A673 (cell line): ENCODE data around the gene RAB3C. TPM values are rescaled to one million over a fixed set of nuclear protein-coding genes. Genes with fewer than 3 reads are reported as not detected.

Experiments
- BruUV-seq: library from RNA; stranded (reverse); fragments of 400-500 nt; replicated peaks from 2 replicates; lab custom pipeline; 2021; lab: Mats Ljungman, UMichigan
- CTCF ChIA-PET: fragments of 300-600 bp; sonication (Branson Sonifier 250); formaldehyde crosslinking; loops from one replicate; lab custom pipeline; 2022; ENCODE audit warnings: antibody characterized with exemption; lab: Charles Lee
- POLR2A ChIA-PET: fragments of 300-600 bp; sonication (Branson Sonifier 250); formaldehyde crosslinking; loops from one replicate; lab custom pipeline; 2022; ENCODE audit warnings: antibody characterized with exemption; ENCODE audit not compliant: low non-redundant PET; lab: Charles Lee
- DNase-seq: peaks from one replicate; pipeline ENCODE4 v3.0.0-alpha.2; 2015; ENCODE audit warnings: low spot score
- H3K27ac ChIP-seq: fragments of 200-600 bp; sonication (generic); 2 replicates; pipeline ENCODE4 v1.5.1; 2016; ENCODE audit warnings: mixed run types, low read depth, mild to moderate bottlenecking, mixed read lengths, antibody characterized with exemption, low read length; ENCODE audit not compliant: poor library complexity, severe bottlenecking
- H3K27me3 ChIP-seq: fragments of 200-600 bp; sonication (generic); replicated peaks from 2 replicates; pipeline ENCODE4 v1.6.1; 2017; ENCODE audit warnings: mixed run types, low read depth, mild to moderate bottlenecking, mixed read lengths, antibody characterized with exemption, low read length; ENCODE audit not compliant: insufficient read depth, poor library complexity
- H3K36me3 ChIP-seq: fragments of 200-600 bp; sonication (generic); 2 replicates; pipeline ENCODE4 v1.6.1; 2016; ENCODE audit warnings: mixed run types, mild to moderate bottlenecking, mixed read lengths, antibody characterized with exemption, low read length; ENCODE audit not compliant: insufficient read depth, poor library complexity, severe bottlenecking
- H3K4me1 ChIP-seq: fragments of 200-600 bp; sonication (generic); 2 replicates; pipeline ENCODE4 v1.6.1; 2017; ENCODE audit warnings: mixed run types, mild to moderate bottlenecking, mixed read lengths, antibody characterized with exemption, low read length; ENCODE audit not compliant: insufficient read depth, poor library complexity, severe bottlenecking
- H3K4me3 ChIP-seq: fragments of 200-600 bp; sonication (generic); 2 replicates; pipeline ENCODE4 v1.5.1; 2016; ENCODE audit warnings: low read depth, mixed run types, mild to moderate bottlenecking, mixed read lengths, low read length; ENCODE audit not compliant: poor library complexity, severe bottlenecking
- H3K9me3 ChIP-seq: fragments of 200-600 bp; sonication (generic); 2 replicates; pipeline ENCODE4 v1.6.1; 2016; ENCODE audit warnings: mixed run types, low read depth, mild to moderate bottlenecking, mixed read lengths, antibody characterized with exemption, low read length; ENCODE audit not compliant: poor library complexity, severe bottlenecking
- CTCF ChIP-seq: fragments of 300-800, 200-600 bp; sonication (generic); conservative IDR thresholded peaks from 2 replicates; pipeline ENCODE4 v1.5.1; 2017; ENCODE audit warnings: low read depth, mild to moderate bottlenecking, antibody characterized with exemption, low read length, moderate library complexity, mixed read lengths
- EZH2 ChIP-seq: fragments of 200-600 bp; sonication (generic); IDR thresholded peaks from 2 replicates; pipeline ENCODE4 v1.6.1; 2017; ENCODE audit warnings: borderline replicate concordance, low read depth, mild to moderate bottlenecking, mixed read lengths, antibody characterized with exemption, low read length; ENCODE audit not compliant: poor library complexity, severe bottlenecking
- intact Hi-C: fragments of 100-400 bp; cut with micrococcal nuclease; formaldehyde crosslinking; loops from one replicate; pipeline ENCODE4 v1.10.0; 2022; ENCODE audit not compliant: unreplicated experiment
- total RNA-seq: library from RNA; stranded (reverse); gene quantifications from 2 replicates; pipeline ENCODE4 v1.2.3, GENCODE V29; 2021

The RAB3C gene
- total RNA-seq, 1 experiment from 2014 or later, result 0.64 TPM

GRCh38 chr5:58631895-58632294, 49.0 kb downstream of the RAB3C start:
- BruUV-seq, result no TSS peak
- Histone ChIP-seq H3K36me3 (no peaks in the 10 kb centered on the region), H3K27ac (no peak overlapping the region), H3K9me3 (no peaks in the 10 kb centered on the region), H3K4me3 (no peak overlapping the region), H3K27me3 (no peaks in the 10 kb centered on the region), H3K4me1 (no peaks in the 10 kb centered on the region)
- intact Hi-C loops, result no loop called here
- DNase-seq, result no peak
- TF ChIP-seq EZH2, result no peak
- TF ChIP-seq CTCF, result no peak
- ChIA-PET POLR2A (no interaction called here), CTCF (no interaction called here)

- H3K4me3 ChIP-seq, result no peak overlapping the region
- H3K9me3 ChIP-seq, result no peaks in the 10 kb centered on the region
- H3K27me3 ChIP-seq, result no peaks in the 10 kb centered on the region
- H3K4me1 ChIP-seq, result no peaks in the 10 kb centered on the region
- H3K36me3 ChIP-seq, result no peaks in the 10 kb centered on the region
- no peak for DNase-seq
- no peak overlapping the region for H3K27ac ChIP-seq
- ChIA-PET CTCF (no interaction called here), POLR2A (interaction anchor here (0.6 kb wide), 1 partner anchor 73 kb away, joined by 3 read pairs; no protein-coding TSS in a partner anchor)
- intact Hi-C loops, result no loop called here
- no TSS peak for BruUV-seq
- no peak for TF ChIP-seq EZH2
- TF ChIP-seq CTCF, result no peak
Observed at GRCh38 chr5:58635416-58635815, 52.5 kb downstream of the RAB3C start.

- intact Hi-C loops, result no loop called here
- BruUV-seq, result no TSS peak
- TF ChIP-seq CTCF (no peak), EZH2 (no peak)
- no peak for DNase-seq
- Histone ChIP-seq H3K4me3 (no peak overlapping the region), H3K9me3 (no peaks in the 10 kb centered on the region), H3K27me3 (no peaks in the 10 kb centered on the region), H3K36me3 (no peaks in the 10 kb centered on the region), H3K27ac (no peak overlapping the region), H3K4me1 (no peaks in the 10 kb centered on the region)
- POLR2A ChIA-PET, result no interaction called here
- CTCF ChIA-PET, result no interaction called here
Observed at GRCh38 chr5:58640011-58640410, 57.1 kb downstream of the RAB3C start.
